NCI-H510A (cell line): ENCODE data around the gene CIPC.
A peak's percentile ranks its signal among the peaks of the same experiment; 100 is the strongest.

Experiments used
- DNase-seq: peaks from one replicate; lab custom pipeline; 2025; lab: John Stamatoyannopoulos, UW

Gene CIPC

GRCh38 chr14:77102154-77102553 is 4.1 kb downstream of the CIPC start:
- no peak for DNase-seq

- no peak for DNase-seq
Observed at GRCh38 chr14:77103475-77103874, 5.4 kb downstream of the CIPC start.

GRCh38 chr14:77103951-77104350 is 5.9 kb downstream of the CIPC start:
- no peak for DNase-seq

GRCh38 chr14:77104393-77104792 is 6.3 kb downstream of the CIPC start:
- DNase-seq = no peak

- DNase-seq = no peak
Observed at GRCh38 chr14:77105145-77105939, 7.3 kb downstream of the CIPC start.

GRCh38 chr14:77106666-77107065 is 8.6 kb downstream of the CIPC start:
- no peak for DNase-seq

- DNase-seq = no peak
Observed at GRCh38 chr14:77107228-77107627, 9.2 kb downstream of the CIPC start.

- DNase-seq = no peak
Observed at GRCh38 chr14:77108753-77109152, 10.7 kb downstream of the CIPC start.

- DNase-seq = no peak
Observed at GRCh38 chr14:77109656-77110055, 11.6 kb downstream of the CIPC start.

- DNase-seq = no peak
Observed at GRCh38 chr14:77110286-77110685, 12.2 kb downstream of the CIPC start.

- DNase-seq = no peak
Observed at GRCh38 chr14:77111021-77111420, 13.0 kb downstream of the CIPC start.

GRCh38 chr14:77113644-77114043 is 15.6 kb downstream of the CIPC start:
- no peak for DNase-seq

GRCh38 chr14:77114609-77115008 is 16.6 kb downstream of the CIPC start:
- DNase-seq = no peak

- no peak for DNase-seq
Observed at GRCh38 chr14:77116172-77116817, 18.2 kb downstream of the CIPC start.

GRCh38 chr14:77119851-77120250 is 21.8 kb downstream of the CIPC start:
- no peak for DNase-seq

- peak; percentile 38 for DNase-seq
Observed at GRCh38 chr14:77120771-77121743, 23.0 kb downstream of the CIPC start.

GRCh38 chr14:77122526-77123125 is 24.6 kb downstream of the CIPC start:
- DNase-seq = no peak

- peak; percentile 92 for DNase-seq
Observed at GRCh38 chr14:77123381-77124325, 25.6 kb downstream of the CIPC start.

GRCh38 chr14:77124345-77125280 is 26.6 kb downstream of the CIPC start:
- DNase-seq = no peak
